Mesothelial cell of epicardium (in vitro differentiated cells): ENCODE data around the gene OR8B2. TPM values are rescaled to one million over a fixed set of nuclear protein-coding genes. Genes with fewer than 3 reads are reported as not detected.

Experiments
- DNase-seq, 2 experiments: peaks; one replicate each; pipeline ENCODE4 v3.0.0; 2021; ENCODE audit warnings: low spot score in 2 of 2; ENCODE audit not compliant: unreplicated experiment in 2 of 2
- H3K27ac Mint-ChIP-seq: 2 replicates; pipeline ENCODE4 v1.8.0; 2021; ENCODE audit warnings: mixed read lengths
- H3K27me3 Mint-ChIP-seq: 2 replicates; pipeline ENCODE4 v1.8.0; 2021; ENCODE audit warnings: low read depth, mixed read lengths
- H3K36me3 Mint-ChIP-seq: 2 replicates; pipeline ENCODE4 v1.8.0; 2021; ENCODE audit warnings: mixed read lengths
- H3K4me1 Mint-ChIP-seq: 2 replicates; pipeline ENCODE4 v1.8.0; 2021; ENCODE audit warnings: mixed read lengths
- H3K4me3 Mint-ChIP-seq: 2 replicates; pipeline ENCODE4 v1.8.0; 2021; ENCODE audit warnings: mild to moderate bottlenecking, moderate library complexity, mixed read lengths
- H3K9me3 Mint-ChIP-seq: 2 replicates; pipeline ENCODE4 v1.8.0; 2021; ENCODE audit warnings: mixed read lengths
- CTCF ChIP-seq: fragments of 200-600 bp; sonication (generic); IDR thresholded peaks from one replicate; pipeline ENCODE4 v1.5.0; 2021; ENCODE audit warnings: antibody characterized with exemption; ENCODE audit not compliant: unreplicated experiment
- total RNA-seq: library from RNA; stranded (reverse); gene quantifications from 3 replicates; pipeline ENCODE4 v1.2.1, GENCODE V29; 2021

Gene OR8B2
- not detected in 3 replicates for total RNA-seq

- H3K4me3 Mint-ChIP-seq = no peak within 1 kb of the TSS
- no peaks in the 10 kb centered on the region for H3K36me3 Mint-ChIP-seq
- H3K27ac Mint-ChIP-seq = no peak within 1 kb of the TSS
- H3K27me3 Mint-ChIP-seq = no peaks in the 10 kb centered on the region
- H3K4me1 Mint-ChIP-seq = no peaks in the 10 kb centered on the region
- no peak for DNase-seq
- no peak for TF ChIP-seq CTCF
- peaks cover 3% of the 10 kb centered on the region for H3K9me3 Mint-ChIP-seq
These were observed at the start of gene OR8B2 for GRCh38 chr11:124384399-124384798. OR8B2 (minus strand) TSS chr11:124384499; CDS start chr11:124383343, 1,156 bp downstream.

GRCh38 chr11:124429599-124429998 lies 45.3 kb upstream of the OR8B2 start:
- no peaks in the 10 kb centered on the region for H3K4me1 Mint-ChIP-seq
- DNase-seq = no peak
- H3K36me3 Mint-ChIP-seq = no peaks in the 10 kb centered on the region
- no peak overlapping the region for H3K4me3 Mint-ChIP-seq
- no peak for TF ChIP-seq CTCF
- H3K27me3 Mint-ChIP-seq = peaks cover 17% of the 10 kb centered on the region
- peaks cover 17% of the 10 kb centered on the region for H3K9me3 Mint-ChIP-seq
- H3K27ac Mint-ChIP-seq = no peak overlapping the region

GRCh38 chr11:124424384-124424921 lies 40.2 kb upstream of the OR8B2 start, which contains the start of gene OR8B4:
OR8B4 (minus strand) TSS chr11:124424871; CDS start chr11:124424871, 0 bp downstream.
- Mint-ChIP-seq H3K4me3 (no peak within 1 kb of the TSS), H3K36me3 (no peaks in the 10 kb centered on the region), H3K27ac (no peak within 1 kb of the TSS), H3K4me1 (no peaks in the 10 kb centered on the region), H3K9me3 (peaks cover 12% of the 10 kb centered on the region), H3K27me3 (peaks cover 42% of the 10 kb centered on the region)
- no peak for DNase-seq
- TF ChIP-seq CTCF = no peak

GRCh38 chr11:124421043-124421442 lies 36.7 kb upstream of the OR8B2 start:
- TF ChIP-seq CTCF = no peak
- Mint-ChIP-seq H3K36me3 (no peaks in the 10 kb centered on the region), H3K9me3 (no peaks in the 10 kb centered on the region), H3K27ac (no peak overlapping the region), H3K27me3 (peaks cover 56% of the 10 kb centered on the region), H3K4me3 (no peak overlapping the region), H3K4me1 (no peaks in the 10 kb centered on the region)
- DNase-seq = no peak

- no peaks in the 10 kb centered on the region for H3K36me3 Mint-ChIP-seq
- H3K4me3 Mint-ChIP-seq = no peak overlapping the region
These were observed 31.1 kb upstream of the OR8B2 start for GRCh38 chr11:124415356-124415923.

More at GRCh38 chr11:124415356-124415923, 31.1 kb upstream of the OR8B2 start:
- Mint-ChIP-seq H3K27ac (no peak overlapping the region), H3K4me1 (no peaks in the 10 kb centered on the region), H3K9me3 (no peaks in the 10 kb centered on the region), H3K27me3 (peaks cover 50% of the 10 kb centered on the region)
- TF ChIP-seq CTCF = peak; percentile 65
- no peak for DNase-seq
